ENCODE measurements around the gene GNAS-AS1. TPM values are rescaled to one million over a fixed set of nuclear protein-coding genes. Genes with fewer than 3 reads are reported as not detected.
A peak's percentile ranks its signal among the peaks of the same experiment; 100 is the strongest.

Gene GNAS-AS1
- total and polyA plus RNA-seq, 2 of the 8 experiments (the other 6 are each of a cell fraction or from before 2014, with no cell fraction given) = 4.7 to 13.7 TPM

DNA sequence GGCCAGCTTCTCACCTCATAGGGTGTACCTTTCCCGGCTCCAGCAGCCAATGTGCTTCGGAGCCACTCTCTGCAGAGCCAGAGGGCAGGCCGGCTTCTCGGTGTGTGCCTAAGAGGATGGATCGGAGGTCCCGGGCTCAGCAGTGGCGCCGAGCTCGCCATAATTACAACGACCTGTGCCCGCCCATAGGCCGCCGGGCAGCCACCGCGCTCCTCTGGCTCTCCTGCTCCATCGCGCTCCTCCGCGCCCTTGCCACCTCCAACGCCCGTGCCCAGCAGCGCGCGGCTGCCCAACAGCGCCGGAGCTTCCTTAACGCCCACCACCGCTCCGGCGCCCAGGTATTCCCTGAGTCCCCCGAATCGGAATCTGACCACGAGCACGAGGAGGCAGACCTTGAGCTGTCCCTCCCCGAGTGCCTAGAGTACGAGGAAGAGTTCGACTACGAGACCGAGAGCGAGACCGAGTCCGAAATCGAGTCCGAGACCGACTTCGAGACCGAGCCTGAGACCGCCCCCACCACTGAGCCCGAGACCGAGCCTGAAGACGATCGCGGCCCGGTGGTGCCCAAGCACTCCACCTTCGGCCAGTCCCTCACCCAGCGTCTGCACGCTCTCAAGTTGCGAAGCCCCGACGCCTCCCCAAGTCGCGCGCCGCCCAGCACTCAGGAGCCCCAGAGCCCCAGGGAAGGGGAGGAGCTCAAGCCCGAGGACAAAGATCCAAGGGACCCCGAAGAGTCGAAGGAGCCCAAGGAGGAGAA is 10.5 kb downstream of the GNAS-AS1 start:
- Histone ChIP-seq H3K27ac (ENCODE audit: low read depth, low read length) (no peak overlapping the region), H2BK20ac (ENCODE audit: low read length) (no peak overlapping the region), H3K79me1 (ENCODE audit: low read depth, low read length) (peaks cover 4% of the 10 kb centered on the region; the same call in 1 of the 2 replicates), H3K9me3 (ENCODE audit: insufficient read depth in 2 of 2, low read depth in 1 of 2, low read length in 1 of 2) (no peaks in the 10 kb centered on the region), H2BK15ac (ENCODE audit: low read length) (no peak overlapping the region), H3K14ac (ENCODE audit: insufficient read length) (no peak overlapping the region), H4K8ac (ENCODE audit: extremely low read depth, insufficient read depth, low read length) (peak overlapping the region; percentile 85), H2AK5ac (ENCODE audit: low read depth, low read length) (0 out of 2 replicates have a peak overlapping the region, but pooled peaks have one; percentile 41), H2BK12ac (ENCODE audit: low read depth, low read length) (no peak overlapping the region; the same call in 1 of the 2 replicates), H3K23me2 (ENCODE audit: low read depth, low read length) (peaks cover 16% of the 10 kb centered on the region), H3K36me3 (ENCODE audit: control insufficient read depth in 2 of 4, insufficient read depth in 4 of 4, low read length in 3 of 4) (peaks cover 2 to 41% (median 17%) of the 10 kb centered on the region in 4 experiments; a peak in 6 of 8 replicates), H3K4ac (replicated peaks; ENCODE audit: insufficient read length, low read depth, low read length) (no peak overlapping the region), H3K4me2 (ENCODE audit: insufficient read depth in 1 of 2, low read depth in 2 of 2, low read length in 2 of 2) (peak overlapping the region; percentile 69 to 98), H3K27me3 (replicated peaks in 1 of 4; ENCODE audit: control insufficient read depth in 3 of 4, extremely low read depth in 1 of 4, insufficient read depth in 3 of 4, low read length in 3 of 4) (peaks cover 0 to 18% (median 11%) of the 10 kb centered on the region in 4 experiments; a peak in 5 of 7 replicates), H2BK5ac (ENCODE audit: low read depth, low read length) (peak overlapping the region; percentile 75; the same call in 1 of the 2 replicates), H3K79me2 (ENCODE audit: control insufficient read depth in 1 of 2, insufficient read depth in 2 of 2, low read length in 2 of 2) (peaks cover 26 to 96% of the 10 kb centered on the region in 2 experiments), H3K4me3 (ENCODE audit: extremely low read depth in 1 of 4, insufficient read depth in 2 of 4, low read depth in 3 of 4, low read length in 4 of 4) (peak overlapping the region; percentile 49 to 62 (median 60)), H4K20me1 (replicated peaks in 1 of 2; ENCODE audit: control insufficient read depth in 1 of 2, insufficient read depth in 2 of 2, low read length in 2 of 2) (peaks cover 7% of the 10 kb centered on the region in 2 experiments), H3K56ac (replicated peaks; ENCODE audit: insufficient read length, low read depth, low read length) (no peak overlapping the region), H2AFZ (ENCODE audit: low read length) (no peak overlapping the region), H3K4me1 (replicated peaks in 1 of 4; ENCODE audit: control insufficient read depth in 3 of 4, insufficient read depth in 4 of 4, low read length in 3 of 4) (peaks cover 13 to 27% (median 16%) of the 10 kb centered on the region in 4 experiments), H4K5ac (ENCODE audit: insufficient read length, low read depth, low read length) (no peak overlapping the region), H3K23ac (ENCODE audit: insufficient read length) (no peak overlapping the region), H2BK120ac (replicated peaks; ENCODE audit: low read depth, low read length) (no peak overlapping the region), H3K18ac (ENCODE audit: extremely low read depth, low read length) (peak overlapping the region; percentile 43), H3K9ac (replicated peaks in 1 of 4; ENCODE audit: extremely low read depth in 1 of 4, low read depth in 3 of 4, low read length in 3 of 4) (peak overlapping the region in 3 of 4 experiments; percentile 29 to 55 (median 36); a peak in 6 of 7 replicates), H4K91ac (replicated peaks; ENCODE audit: insufficient read length, low read length) (peak overlapping the region; percentile 78)
- FAIRE-seq (no peak), DNase-seq (ENCODE audit: low read depth in 1 of 2, low spot score in 2 of 2) (no peak)
- CTCF ChIA-PET (ENCODE audit: partially characterized antibody) = interaction anchor here (0.6 to 8.7 kb wide), 13 partner anchors 8 to 359 kb away, joined by 3 to 57 read pairs (median 4); partner anchors contain the start of genes GNAS, GNAS-AS1 and STX16
- POLR2A ChIA-PET (ENCODE audit: partially characterized antibody) = interaction anchor here (0.7 to 12.2 kb wide), 22 partner anchors 9 to 1297 kb away, joined by 3 to 163 read pairs (median 4); partner anchors contain the start of genes GNAS, GNAS-AS1, NPEPL1 and STX16
- 52% methylated on average over 50 of the region's 67 CpGs; no CpG with 5 or more reads in 1 of the 2 experiments for WGBS, 2 experiments (ENCODE audit: extremely low coverage in 1 of 2, insufficient coverage in 1 of 2, insufficient read length in 1 of 2, insufficient replicate concordance in 2 of 2, low coverage in 1 of 2, low lambda C conversion rate in 2 of 2, missing lambda C conversion rate in 1 of 2)
- TF ChIP-seq TAF7 (optimal IDR thresholded peaks at IDR 0.05; ENCODE audit: borderline replicate concordance, low read depth, low read length) (no peak), SIN3A (conservative IDR thresholded peaks at IDR 0.05 in 1 of 2, IDR thresholded peaks at IDR 0.05 in 1 of 2; ENCODE audit: low read depth in 1 of 2, low read length in 2 of 2) (no peak), SP2 (IDR thresholded peaks at IDR 0.05; ENCODE audit: low read length) (no peak), CTBP2 (IDR thresholded peaks at IDR 0.05; ENCODE audit: borderline replicate concordance, insufficient read depth, insufficient read length, low read length) (peak; percentile 48), HDAC6 (IDR thresholded peaks at IDR 0.05; ENCODE audit: low read depth, low read length) (no peak), ASH2L (IDR thresholded peaks at IDR 0.05; ENCODE audit: low read length) (peak; percentile 32), TEAD4 (IDR thresholded peaks at IDR 0.05; ENCODE audit: low read depth, low read length) (no peak), POU5F1 (IDR thresholded peaks at IDR 0.05; ENCODE audit: low read depth, low read length) (no peak), KDM4A (IDR thresholded peaks at IDR 0.05; ENCODE audit: low read depth, low read length, severe bottlenecking) (peak; percentile 10)
- TF ChIP-seq, protein P1, sequence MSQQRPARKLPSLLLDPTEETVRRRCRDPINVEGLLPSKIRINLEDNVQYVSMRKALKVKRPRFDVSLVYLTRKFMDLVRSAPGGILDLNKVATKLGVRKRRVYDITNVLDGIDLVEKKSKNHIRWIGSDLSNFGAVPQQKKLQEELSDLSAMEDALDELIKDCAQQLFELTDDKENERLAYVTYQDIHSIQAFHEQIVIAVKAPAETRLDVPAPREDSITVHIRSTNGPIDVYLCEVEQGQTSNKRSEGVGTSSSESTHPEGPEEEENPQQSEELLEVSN (IDR thresholded peaks at IDR 0.05) = peak; percentile 17; the same call in 1 of the 2 replicates
